ENCODE results near the gene ACTL6B.

ACTL6B gene

DNA sequence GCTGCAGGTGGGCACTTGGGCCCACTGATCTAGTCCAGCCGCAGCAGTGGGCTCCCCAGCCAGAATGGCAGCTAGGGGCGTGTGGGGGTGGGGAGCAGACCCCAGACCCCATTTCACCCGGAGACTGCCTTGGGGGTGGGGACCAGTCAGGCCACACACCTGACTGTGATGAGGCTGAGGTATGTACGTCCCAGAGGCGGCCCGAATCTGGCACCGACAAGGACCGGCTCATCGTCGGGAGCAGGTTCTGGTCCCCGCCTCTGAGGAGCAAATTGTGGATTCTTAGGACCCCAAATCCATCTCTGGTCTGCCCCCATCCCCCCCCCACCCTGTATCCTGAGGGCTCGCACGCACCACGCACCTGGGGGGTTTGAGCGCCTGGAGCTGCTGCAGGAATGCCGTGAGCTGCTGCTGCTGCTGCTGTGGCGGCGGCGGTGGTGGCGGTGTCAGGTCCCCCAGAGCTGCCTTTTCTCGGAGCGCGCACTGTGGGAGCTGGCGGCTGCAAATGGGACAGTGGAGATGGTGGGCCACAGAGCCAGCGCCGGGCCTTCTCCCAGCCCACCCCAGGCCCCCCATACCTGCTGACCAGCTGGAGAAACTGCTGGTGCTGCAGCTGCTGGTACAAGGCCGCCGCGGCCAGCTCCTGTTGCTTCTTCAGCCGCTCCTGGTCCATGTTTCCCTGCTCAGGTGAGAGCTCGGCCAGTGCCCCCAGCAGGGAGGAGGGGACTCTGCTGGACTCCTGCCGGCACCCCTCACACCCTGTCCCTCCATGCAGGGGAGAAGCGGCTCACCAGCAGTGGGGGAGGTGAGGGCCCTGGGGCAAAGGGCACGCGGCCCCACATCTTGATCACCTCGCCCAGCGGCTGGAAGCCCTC, 27.6 kb upstream of the ACTL6B start:
- no peak for DNase-seq (ENCODE audit: low spot score)

DNA sequence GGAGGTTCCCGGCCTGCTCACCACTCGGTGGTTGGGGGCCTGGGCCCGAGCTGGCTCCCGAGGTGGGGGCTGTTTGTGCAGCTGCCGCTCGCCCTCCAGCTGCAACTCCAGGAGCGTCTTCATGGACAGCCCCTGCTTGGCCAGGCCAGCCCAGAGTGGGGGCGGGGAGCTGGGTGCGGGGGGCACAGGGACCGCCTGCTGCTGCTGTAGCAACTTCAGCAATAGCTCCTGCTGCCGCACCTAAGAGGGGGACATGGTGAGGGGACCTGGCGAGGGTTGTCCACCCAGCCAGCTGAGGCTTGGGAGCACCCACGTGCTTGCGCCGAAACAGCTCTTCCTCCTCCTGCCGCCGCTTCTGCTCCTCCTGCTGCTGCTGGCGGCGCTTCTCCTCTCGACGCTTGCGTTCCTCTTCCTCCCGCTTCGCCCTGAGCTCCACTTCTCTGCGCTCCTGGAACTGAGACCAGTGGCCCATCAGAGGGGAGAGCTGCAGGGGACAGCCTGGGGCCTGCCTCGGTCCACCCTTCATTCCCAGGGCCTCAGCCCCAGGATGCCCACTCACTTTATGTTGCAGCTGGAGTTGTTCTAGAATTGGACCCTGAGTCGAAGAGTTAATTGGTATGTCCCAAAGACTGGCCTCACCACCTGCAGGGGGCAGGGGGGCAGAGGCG, 26.9 kb upstream of the ACTL6B start:
- no peak for DNase-seq (ENCODE audit: low spot score)

DNA sequence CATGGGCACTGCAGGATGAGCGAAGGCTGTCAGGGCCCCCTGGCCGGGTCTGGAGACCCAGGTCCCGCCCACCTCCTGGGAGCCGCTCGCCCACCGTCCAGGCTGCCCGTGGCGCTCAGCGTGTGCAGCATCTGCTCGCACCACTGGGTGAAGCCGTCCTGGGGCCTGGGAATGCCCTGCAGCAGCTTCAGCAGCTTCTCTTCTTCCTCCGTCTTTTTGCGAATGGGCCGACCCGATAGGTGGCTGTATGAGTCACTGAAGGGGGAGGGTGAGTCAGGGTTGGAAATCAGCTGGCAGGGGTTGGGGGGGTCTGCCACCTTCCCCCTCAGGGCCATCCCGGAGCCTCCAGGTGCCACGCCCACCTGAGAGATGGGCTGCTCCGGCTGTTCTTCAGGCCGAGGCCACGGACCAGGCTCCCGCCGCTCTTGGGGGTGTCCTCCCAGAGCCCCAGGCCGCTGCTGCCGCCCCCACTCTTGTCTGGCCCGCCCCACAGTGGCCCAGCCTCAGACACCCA, 26.0 kb upstream of the ACTL6B start:
- no peak for DNase-seq (ENCODE audit: low spot score)

DNA sequence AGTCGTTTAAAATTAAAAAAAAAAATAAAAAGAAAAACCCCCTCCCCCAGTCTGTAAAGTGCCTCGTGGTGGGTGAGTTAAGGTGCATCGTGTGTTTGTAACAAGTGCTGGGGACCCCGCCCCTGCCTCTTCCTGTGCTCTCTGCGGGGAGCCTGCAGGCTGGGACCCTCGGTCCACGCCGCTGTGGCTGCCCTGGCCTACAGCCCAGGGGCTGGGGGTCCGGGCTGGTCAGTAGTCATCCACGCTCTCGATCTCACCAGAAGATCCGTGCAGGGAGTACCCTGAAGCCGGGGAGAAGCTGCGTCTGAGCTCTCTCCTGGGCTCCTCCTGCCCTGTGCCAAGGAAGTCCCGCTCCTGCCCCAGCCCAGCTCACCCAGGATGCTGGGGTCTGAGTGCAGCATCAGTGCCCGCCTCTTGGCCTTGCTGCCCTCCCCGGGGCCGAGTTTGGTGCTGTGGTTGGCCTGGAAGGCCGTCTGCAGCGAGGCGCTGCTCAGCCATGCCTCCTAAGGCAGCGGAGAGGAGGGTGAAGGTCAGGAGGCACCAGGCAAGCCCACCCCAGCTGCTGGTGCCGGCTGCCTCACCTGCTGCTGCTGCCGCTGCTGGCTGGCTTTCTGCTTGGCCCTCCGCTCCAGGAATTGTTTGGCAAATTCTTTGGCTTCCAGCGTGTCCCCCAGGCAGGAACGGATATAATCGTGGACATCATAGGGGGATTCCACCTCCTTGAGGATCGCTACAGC, 25.4 kb upstream of the ACTL6B start:
- DNase-seq (ENCODE audit: low spot score), result no peak

DNA sequence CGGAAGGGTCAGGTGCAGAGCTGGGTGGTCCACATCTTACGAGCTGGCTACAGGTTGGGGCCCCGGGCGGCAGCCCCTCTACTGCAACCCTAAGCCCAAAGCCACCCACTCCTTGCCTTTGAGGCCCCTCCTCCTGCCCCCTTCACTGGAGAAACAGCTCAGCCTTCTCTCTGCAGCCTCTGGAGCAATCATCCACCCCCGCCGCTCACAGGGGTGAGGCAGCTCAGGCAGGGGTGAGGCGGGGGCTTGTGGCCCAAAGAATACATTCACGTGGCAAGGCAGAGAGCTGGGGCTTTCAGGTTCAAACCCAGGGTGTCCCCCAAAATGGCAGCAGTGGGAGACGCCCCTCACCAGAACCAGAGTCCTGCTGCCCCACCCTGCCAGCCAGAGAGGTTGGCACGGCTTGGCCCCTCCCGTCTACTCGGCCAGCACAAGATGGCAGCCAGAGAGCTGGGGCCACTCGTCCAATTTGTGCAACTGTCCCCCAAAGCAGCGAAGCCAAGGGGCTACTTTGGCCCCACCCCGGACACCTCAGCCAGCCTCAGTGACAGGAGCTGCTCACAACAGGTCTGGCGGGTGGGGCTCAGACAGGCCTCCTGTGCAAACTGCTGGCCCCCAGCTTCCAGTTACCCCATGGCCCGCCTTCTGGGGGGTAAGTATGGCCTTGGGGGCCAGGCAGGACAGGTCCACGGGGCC, 24.5 kb upstream of the ACTL6B start:
- no peak for DNase-seq (ENCODE audit: low spot score)

DNA sequence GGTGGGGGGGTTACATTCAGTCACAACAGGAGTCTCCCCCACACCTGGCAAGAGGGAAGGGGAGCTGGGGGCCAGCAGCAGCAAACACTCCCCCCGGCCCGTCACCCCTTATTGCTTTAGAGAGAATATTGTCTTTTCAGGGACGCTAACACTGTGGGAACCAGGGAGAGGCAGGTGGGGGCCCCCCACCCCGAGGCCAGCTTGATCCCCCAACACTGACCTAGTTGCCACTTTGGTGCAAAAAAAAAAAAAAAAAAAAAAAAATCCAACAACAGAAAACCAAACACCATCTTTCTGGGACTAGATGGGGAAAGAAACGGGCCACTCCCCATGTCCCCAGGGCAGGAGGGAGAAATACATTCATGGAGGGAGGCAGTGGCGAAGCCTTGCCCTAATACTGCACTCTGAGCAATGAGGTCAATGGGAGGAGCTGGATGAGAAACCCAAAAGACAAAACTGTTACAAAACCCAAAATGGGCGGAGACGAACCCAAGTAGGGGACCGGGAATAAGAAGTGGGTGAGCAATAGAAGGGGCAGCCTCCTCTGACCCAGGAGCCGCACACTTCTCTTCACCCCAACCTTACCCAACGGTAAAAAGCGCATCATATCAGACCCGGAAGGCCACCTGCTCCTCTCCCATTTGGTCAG, 23.8 kb upstream of the ACTL6B start:
- no peak for DNase-seq (ENCODE audit: low spot score)

DNA sequence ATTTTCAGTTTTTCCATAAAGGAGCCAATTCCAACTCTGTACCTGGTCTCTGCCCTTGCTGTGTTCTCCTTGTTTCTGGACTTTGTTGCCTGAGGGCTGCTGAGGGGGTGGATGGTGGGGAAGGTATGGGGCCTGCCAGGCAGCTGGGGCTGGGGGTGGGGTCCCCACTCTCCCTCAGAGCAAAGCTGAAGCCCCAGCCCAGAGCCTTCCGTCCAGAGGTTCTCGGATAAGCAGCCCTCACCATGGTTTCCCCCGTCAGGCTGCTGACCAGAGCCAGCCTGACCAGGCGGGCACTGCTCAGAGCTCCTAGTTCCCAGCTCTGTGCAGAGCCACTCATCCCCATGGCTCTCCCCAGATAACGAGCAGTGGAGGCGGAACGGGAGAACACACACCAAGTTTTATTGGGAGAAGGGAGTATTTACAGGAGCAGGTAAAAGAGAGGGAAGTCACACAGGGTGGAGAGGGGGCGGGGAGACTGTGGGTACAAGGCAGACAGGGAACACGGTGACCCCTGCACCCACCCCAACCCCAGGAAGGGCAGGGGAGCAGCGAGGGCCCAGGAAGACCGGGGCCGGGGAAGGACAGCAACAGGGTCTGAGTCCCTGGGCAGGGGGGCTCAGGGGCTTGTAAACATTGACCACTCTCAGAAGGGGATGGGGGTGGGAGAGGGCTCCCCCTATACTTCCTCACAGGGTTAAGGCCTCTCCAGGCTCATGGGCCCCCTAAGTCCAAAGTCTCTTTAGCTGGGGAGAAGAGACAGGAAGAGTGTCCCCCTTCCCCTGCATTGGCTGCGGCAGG, 23.1 kb upstream of the ACTL6B start:
- DNase-seq (ENCODE audit: low spot score), result no peak

DNA sequence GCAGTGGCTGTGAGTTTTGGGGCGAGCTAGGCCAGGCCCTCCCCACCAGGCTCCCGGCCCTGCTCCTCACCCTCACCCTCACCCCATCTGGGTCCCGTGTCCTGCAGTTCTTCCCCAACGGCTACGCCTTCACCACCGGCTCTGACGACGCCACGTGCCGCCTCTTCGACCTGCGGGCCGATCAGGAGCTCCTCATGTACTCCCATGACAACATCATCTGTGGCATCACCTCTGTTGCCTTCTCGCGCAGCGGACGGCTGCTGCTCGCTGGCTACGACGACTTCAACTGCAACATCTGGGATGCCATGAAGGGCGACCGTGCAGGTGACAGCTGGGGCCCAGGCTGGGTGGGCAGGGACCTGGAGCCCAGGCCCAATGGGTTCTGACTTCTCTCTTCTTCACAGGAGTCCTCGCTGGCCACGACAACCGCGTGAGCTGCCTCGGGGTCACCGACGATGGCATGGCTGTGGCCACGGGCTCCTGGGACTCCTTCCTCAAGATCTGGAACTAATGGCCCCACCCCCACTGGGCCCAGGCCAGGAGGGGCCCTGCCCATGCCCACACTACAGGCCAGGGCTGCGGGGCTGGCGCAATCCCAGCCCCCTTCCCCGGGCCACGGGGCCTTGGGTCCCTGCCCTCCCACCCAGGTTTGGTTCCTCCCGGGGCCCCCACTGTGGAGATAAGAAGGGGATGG, 22.2 kb upstream of the ACTL6B start:
- DNase-seq (ENCODE audit: low spot score), result no peak

DNA sequence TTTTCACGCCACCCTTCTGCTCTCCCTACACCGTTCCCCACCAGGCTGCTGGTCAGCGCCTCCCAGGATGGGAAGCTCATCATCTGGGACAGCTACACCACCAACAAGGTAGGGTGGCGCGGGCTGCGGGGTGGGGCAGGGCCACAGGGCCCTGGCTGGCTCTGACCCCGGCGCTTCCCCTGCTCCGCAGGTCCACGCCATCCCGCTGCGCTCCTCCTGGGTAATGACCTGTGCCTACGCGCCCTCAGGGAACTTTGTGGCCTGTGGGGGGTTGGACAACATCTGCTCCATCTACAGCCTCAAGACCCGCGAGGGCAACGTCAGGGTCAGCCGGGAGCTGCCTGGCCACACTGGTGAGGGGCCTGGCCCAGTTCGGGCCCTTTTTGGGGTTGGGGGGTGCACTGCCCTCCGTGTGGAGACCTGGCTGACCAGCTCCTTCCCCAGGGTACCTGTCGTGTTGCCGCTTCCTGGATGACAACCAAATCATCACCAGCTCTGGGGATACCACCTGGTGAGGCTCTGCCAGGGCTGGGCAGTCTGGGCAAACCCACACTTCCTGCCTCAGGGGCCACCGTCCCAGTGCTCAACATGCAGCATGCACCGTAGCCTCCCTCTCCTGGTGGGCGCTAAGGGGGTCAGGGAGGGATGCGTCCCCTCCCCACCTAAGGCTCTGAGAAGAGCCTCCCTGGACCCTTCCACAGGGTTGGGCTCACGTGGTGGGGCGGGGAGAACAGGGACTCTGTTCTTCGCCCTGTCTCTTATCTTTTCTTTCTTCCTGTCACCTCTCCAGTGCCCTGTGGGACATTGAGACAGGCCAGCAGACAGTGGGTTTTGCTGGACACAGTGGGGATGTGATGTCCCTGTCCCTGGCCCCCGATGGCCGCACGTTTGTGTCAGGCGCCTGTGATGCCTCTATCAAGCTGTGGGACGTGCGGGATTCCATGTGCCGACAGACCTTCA, 21.3 kb upstream of the ACTL6B start:
- DNase-seq (ENCODE audit: low spot score), result no peak

DNA sequence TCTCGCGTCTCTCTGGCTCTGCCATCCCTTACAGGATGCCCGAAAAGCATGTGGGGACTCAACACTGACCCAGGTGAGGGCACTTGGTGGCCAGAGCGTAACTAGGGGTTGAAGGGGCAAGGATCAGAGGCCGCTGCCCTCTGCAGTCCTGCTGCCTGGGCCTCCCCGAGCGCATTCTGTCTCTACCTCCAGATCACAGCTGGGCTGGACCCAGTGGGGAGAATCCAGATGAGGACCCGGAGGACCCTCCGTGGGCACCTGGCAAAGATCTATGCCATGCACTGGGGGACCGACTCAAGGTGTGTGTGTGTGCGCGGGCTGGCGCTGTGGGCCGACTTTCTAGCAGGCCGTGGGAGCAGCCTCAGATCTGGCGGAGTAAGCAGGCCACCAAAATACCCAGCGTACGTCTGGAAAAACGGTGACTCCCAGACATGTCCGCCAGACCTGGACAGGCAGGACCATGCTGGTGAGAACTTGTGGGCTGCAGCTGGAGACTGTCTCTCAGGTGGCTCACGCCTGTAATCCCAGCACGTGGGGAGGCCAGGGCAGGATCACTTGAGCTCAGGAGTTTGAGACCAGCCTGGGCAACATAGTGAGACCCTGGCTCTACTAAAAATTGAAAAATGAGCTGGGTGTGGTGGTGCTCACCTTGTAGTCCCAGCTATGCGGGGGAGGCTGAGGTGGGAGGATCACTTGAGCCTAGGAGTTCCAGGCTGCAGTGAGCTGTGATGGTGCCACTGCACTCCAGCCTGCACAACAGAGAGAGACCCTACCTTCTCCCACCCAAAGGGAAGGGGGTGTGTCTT, 20.5 kb upstream of the ACTL6B start:
- DNase-seq (ENCODE audit: low spot score), result no peak

DNA sequence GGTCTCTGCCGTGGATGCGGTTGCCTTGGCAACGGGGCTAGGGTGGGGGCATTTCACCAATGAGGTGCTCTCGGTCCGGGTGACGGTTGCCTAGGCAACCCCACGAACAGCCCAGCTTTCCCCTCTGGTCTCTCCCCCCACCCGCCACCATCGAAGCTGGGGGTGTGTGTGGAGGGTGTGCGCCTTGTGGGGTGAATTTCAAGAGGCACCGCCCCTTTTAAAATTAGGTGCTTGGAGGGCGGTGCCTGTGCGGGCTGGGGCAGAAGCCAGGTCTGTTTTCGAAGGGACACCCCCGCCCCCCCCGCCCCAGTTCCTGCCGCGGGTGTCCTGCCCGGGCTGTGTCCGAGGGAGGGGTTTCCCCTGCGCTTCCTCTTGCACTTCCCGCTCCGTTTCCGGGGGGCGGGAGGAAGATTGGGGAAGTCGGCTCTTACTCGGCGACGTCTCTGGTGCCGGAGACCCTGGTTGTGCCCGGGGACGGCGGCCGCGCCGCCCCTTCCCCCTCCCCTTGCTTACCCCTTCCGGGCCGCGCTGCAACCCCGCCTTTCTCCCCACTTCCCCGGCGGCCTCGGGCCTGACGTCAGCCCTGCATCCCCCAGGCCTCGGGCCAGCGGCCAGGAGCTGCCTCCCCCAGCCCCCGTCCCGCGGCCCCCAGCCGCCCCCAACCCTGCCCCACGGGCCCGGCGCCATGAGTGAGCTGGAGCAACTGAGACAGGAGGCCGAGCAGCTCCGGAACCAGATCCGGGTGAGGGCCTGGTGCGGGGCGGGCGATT, 19.5 kb upstream of the ACTL6B start:
- DNase-seq (ENCODE audit: low spot score), result peak; percentile 43

DNA sequence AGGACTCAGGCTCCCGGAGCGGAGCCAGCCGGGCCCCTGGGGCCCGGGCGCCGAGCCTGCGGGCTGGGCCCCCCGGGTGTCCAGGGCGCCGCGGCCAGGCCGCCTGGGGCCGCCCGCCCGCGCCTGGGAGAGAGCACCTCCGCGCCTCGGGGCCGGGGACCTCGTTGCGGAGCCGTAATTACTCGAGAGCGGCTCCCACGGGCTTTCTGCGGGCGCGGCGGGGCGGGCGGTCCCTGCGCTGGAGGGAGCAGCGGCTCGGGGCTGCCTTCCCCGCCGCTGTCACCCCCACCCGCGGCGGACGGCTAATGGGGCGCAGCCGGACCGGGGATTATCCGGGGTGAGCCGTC, 18.8 kb upstream of the ACTL6B start:
- no peak for DNase-seq (ENCODE audit: low spot score)

DNA sequence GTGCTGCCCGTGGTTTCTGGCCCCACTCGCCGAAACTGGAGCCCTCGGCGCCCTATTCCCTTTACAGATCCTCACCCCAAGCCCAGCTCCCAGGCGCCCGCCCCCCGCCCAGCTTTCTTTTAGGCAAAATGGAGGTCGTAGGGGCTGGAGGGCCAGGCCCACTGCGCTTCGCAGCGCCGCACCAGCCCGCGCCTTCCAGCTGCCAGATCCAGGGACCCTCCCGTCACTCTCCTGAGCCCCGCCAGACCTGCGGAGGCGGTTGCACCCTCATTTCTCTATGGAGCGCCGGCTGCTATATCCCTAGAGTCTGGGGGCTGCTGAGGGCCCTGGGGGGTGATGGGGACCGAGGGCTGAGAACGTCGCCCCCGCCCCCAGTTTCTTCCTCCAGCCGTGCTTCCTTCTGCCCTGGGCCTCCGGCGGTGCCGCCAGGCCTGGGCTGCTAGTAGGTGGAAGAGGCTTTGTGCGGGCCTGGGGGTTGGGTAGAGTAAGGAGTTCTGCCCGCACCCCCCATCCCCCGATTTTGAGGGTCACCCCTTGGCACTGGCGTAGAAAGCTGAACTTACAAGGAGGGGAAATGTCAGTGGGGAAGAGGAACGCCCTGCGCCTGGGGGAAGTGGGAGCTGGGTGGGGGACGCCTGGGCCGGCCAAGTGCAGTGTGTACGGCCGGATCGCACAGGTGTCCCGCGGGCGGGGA, 18.3 kb upstream of the ACTL6B start:
- no peak for DNase-seq (ENCODE audit: low spot score)

DNA sequence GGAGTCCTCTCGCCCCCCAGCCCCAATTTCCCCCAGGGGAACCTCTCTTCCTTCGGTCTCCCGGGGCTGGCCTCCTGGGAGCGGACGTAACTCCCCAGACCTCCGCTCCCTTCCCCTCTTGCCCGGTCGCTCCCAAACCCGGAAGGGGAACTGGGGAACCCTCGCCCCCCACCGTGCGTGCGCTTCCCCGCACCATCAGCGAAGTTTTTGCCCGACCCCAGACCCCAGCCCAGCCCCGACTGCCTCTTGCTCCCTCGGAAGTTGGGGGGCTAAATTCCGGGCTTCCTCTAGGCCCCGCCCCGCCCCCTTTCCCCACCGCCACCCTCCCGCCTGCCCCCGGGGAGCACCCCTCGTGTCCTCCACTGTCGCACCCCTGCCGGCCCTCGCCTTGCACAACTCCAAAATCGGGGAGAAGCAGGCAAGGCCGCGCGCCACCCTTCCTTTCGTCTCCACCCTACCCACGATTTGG, 17.7 kb upstream of the ACTL6B start:
- no peak for DNase-seq (ENCODE audit: low spot score)

DNA sequence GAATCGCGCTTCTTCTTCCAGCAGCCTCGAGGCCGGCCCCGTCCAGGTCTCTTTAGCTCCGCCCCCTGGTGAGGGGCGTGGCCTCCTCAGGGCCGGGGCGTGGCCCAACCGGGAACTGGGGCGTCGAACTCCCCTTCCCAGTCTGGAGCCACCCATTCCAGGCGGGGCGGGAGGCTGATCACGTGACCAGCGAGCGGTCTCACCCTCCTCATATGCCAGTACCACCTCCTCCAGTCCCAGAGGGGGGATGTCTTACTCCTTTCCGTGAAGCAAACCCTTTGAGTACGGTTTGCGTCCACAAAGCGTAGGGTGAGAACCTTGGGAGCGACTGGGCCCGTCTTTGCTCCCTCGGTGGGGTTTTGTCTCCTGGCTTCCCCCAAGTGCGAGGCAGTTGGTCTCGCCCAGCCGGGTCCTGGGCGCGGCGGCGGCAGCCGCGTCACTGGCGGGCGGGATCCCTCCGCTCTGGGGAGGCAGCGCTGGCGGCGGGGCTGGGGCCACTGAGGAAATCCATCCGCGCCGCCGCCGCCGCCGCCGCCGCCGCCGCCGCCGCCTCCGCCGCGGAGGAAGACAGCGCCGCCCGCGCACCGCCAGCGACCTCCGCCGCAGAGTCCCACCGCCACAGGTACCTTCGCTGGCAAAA, 17.2 kb upstream of the ACTL6B start, which contains the start of gene GNB2:
GNB2 (plus strand) TSS at position 439 of the 640 bp plus-strand sequence. CDS start 2,526 bp downstream, outside the sequence.
- DNase-seq (ENCODE audit: low spot score), result peak; percentile 97

Data from kidney capillary endothelial cell (primary cell).